ENCODE measurements around the gene CD320. TPM values are rescaled to one million over a fixed set of nuclear protein-coding genes. Genes with fewer than 3 reads are reported as not detected.

CD320 gene
- total and polyA plus RNA-seq, 2 of the 8 experiments (the other 6 are each of a cell fraction or from before 2014, with no cell fraction given): 80.4 to 157 TPM

GRCh38 chr19:8336660-8337059 is 28.5 kb upstream of the CD320 start:
- Histone ChIP-seq H2BK20ac (ENCODE audit: low read length) (no peak overlapping the region), H3K79me1 (ENCODE audit: low read depth, low read length) (no peaks in the 10 kb centered on the region), H4K5ac (ENCODE audit: insufficient read length, low read depth, low read length) (no peak overlapping the region), H3K9ac (replicated peaks in 1 of 4; ENCODE audit: extremely low read depth in 1 of 4, low read depth in 3 of 4, low read length in 3 of 4) (no peak overlapping the region), H3K4ac (replicated peaks; ENCODE audit: insufficient read length, low read depth, low read length) (no peak overlapping the region), H3K4me3 (ENCODE audit: extremely low read depth in 1 of 4, insufficient read depth in 2 of 4, low read depth in 3 of 4, low read length in 4 of 4) (no peak overlapping the region), H3K56ac (replicated peaks; ENCODE audit: insufficient read length, low read depth, low read length) (no peak overlapping the region), H2BK12ac (ENCODE audit: low read depth, low read length) (no peak overlapping the region), H2BK15ac (ENCODE audit: low read length) (no peak overlapping the region), H2AFZ (ENCODE audit: low read length) (no peak overlapping the region), H4K91ac (replicated peaks; ENCODE audit: insufficient read length, low read length) (no peak overlapping the region), H3K23ac (ENCODE audit: insufficient read length) (no peak overlapping the region), H3K27me3 (replicated peaks in 1 of 4; ENCODE audit: control insufficient read depth in 3 of 4, extremely low read depth in 1 of 4, insufficient read depth in 3 of 4, low read length in 3 of 4) (peaks cover 21 to 33% (median 29%) of the 10 kb centered on the region in 4 experiments), H2AK5ac (ENCODE audit: low read depth, low read length) (no peak overlapping the region), H3K23me2 (ENCODE audit: low read depth, low read length) (peaks cover 16% of the 10 kb centered on the region; the same call in 1 of the 2 replicates), H3K79me2 (ENCODE audit: control insufficient read depth in 1 of 2, insufficient read depth in 2 of 2, low read length in 2 of 2) (no peaks in the 10 kb centered on the region), H3K4me2 (ENCODE audit: insufficient read depth in 1 of 2, low read depth in 2 of 2, low read length in 2 of 2) (no peak overlapping the region), H3K14ac (ENCODE audit: insufficient read length) (no peak overlapping the region), H3K36me3 (ENCODE audit: control insufficient read depth in 2 of 4, insufficient read depth in 4 of 4, low read length in 3 of 4) (0 out of 8 replicates have a peak, but pooled peaks cover 0 to 4% (median 0%) of the 10 kb centered on the region in 4 experiments), H3K18ac (ENCODE audit: extremely low read depth, low read length) (no peak overlapping the region), H3K9me3 (ENCODE audit: insufficient read depth in 2 of 2, low read depth in 1 of 2, low read length in 1 of 2) (no peaks in the 10 kb centered on the region), H2BK5ac (ENCODE audit: low read depth, low read length) (no peak overlapping the region), H2BK120ac (replicated peaks; ENCODE audit: low read depth, low read length) (no peak overlapping the region), H3K27ac (ENCODE audit: low read depth, low read length) (no peak overlapping the region), H3K4me1 (replicated peaks in 1 of 4; ENCODE audit: control insufficient read depth in 3 of 4, insufficient read depth in 4 of 4, low read length in 3 of 4) (peaks cover 0 to 21% (median 10%) of the 10 kb centered on the region in 4 experiments; a peak in 6 of 7 replicates), H4K8ac (ENCODE audit: extremely low read depth, insufficient read depth, low read length) (no peak overlapping the region), H4K20me1 (replicated peaks in 1 of 2; ENCODE audit: control insufficient read depth in 1 of 2, insufficient read depth in 2 of 2, low read length in 2 of 2) (peaks cover 0 to 2% of the 10 kb centered on the region in 2 experiments)
- TF ChIP-seq TAF1 (IDR thresholded peaks at IDR 0.05; ENCODE audit: low read depth, low read length) (no peak), CEBPB (IDR thresholded peaks at IDR 0.05; ENCODE audit: low read depth, low read length) (no peak), POLR2A (IDR thresholded peaks at IDR 0.05; ENCODE audit: control extremely low read depth in 1 of 2, low read depth in 2 of 2, low read length in 2 of 2) (no peak), TAF7 (optimal IDR thresholded peaks at IDR 0.05; ENCODE audit: borderline replicate concordance, low read depth, low read length) (no peak), CHD1 (IDR thresholded peaks at IDR 0.05; ENCODE audit: low read depth, low read length) (no peak), GTF2F1 (IDR thresholded peaks at IDR 0.05; ENCODE audit: borderline replicate concordance, low read depth, low read length) (no peak), SP4 (IDR thresholded peaks at IDR 0.05; ENCODE audit: low read length) (no peak), YY1 (IDR thresholded peaks at IDR 0.05; ENCODE audit: low read depth, low read length) (no peak), ASH2L (IDR thresholded peaks at IDR 0.05; ENCODE audit: low read length) (no peak)
- TF ChIP-seq, protein P1, sequence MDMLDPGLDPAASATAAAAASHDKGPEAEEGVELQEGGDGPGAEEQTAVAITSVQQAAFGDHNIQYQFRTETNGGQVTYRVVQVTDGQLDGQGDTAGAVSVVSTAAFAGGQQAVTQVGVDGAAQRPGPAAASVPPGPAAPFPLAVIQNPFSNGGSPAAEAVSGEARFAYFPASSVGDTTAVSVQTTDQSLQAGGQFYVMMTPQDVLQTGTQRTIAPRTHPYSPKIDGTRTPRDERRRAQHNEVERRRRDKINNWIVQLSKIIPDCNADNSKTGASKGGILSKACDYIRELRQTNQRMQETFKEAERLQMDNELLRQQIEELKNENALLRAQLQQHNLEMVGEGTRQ (IDR thresholded peaks at IDR 0.05; ENCODE audit: low read length): no peak
- FAIRE-seq (no peak), DNase-seq (ENCODE audit: low read depth in 1 of 2, low spot score in 2 of 2) (no peak)
- CTCF ChIA-PET (ENCODE audit: partially characterized antibody): interaction anchor here (0.6 to 3.7 kb wide), 5 partner anchors 10 to 72 kb away, joined by 4 to 32 read pairs (median 5); partner anchors contain the start of genes NDUFA7 and RPS28
- POLR2A ChIA-PET (ENCODE audit: partially characterized antibody): interaction anchor here (27.1 kb wide), 1 partner anchor 23 kb away, joined by 583 read pairs; the partner anchor contains the start of genes CD320, NDUFA7 and RPS28
- 89% methylated on average over 5 of the region's 8 CpGs; no CpG with 5 or more reads in 1 of the 2 experiments for WGBS, 2 experiments (ENCODE audit: extremely low coverage in 1 of 2, insufficient coverage in 1 of 2, insufficient read length in 1 of 2, insufficient replicate concordance in 2 of 2, low coverage in 1 of 2, low lambda C conversion rate in 2 of 2, missing lambda C conversion rate in 1 of 2)

Data from H1 (cell line).